ENCODE data around the gene SLC6A5. TPM values are rescaled to one million over a fixed set of nuclear protein-coding genes. Genes with fewer than 3 reads are reported as not detected.
"Not testable (repeated sequence)": the region's sequence is repeated elsewhere in the genome, so short reads cannot be mapped to it uniquely, and the experiment has no call there.

Gene SLC6A5
- total RNA-seq, 2 experiments from 2014 or later = not detected

GRCh38 chr11:20579725-20580124, 19.7 kb upstream of the SLC6A5 start:
- POLR2A ChIA-PET; DNase-seq; H3K36me3 Mint-ChIP-seq (ENCODE audit: low read depth); H3K4me1 Mint-ChIP-seq (ENCODE audit: low read depth); CTCF ChIA-PET; H3K27ac Mint-ChIP-seq; H3K9me3 Mint-ChIP-seq (ENCODE audit: insufficient read depth); H3K4me3 Mint-ChIP-seq; ATAC-seq; H3K27me3 Mint-ChIP-seq (ENCODE audit: low read depth): not testable (repeated sequence)

GRCh38 chr11:20583201-20583600, 16.2 kb upstream of the SLC6A5 start:
- Mint-ChIP-seq H3K4me3 (no peak overlapping the region), H3K4me1 (ENCODE audit: low read depth) (no peaks in the 10 kb centered on the region), H3K27ac (no peak overlapping the region), H3K27me3 (ENCODE audit: low read depth) (no peaks in the 10 kb centered on the region), H3K9me3 (ENCODE audit: insufficient read depth) (no peaks in the 10 kb centered on the region), H3K36me3 (ENCODE audit: low read depth) (no peaks in the 10 kb centered on the region)
- no peak for DNase-seq
- ChIA-PET CTCF (no interaction called here), POLR2A (no interaction called here)
- ATAC-seq = no peak

- Mint-ChIP-seq H3K27me3 (ENCODE audit: low read depth) (peaks cover 1% of the 10 kb centered on the region), H3K27ac (no peak overlapping the region), H3K9me3 (ENCODE audit: insufficient read depth) (no peaks in the 10 kb centered on the region), H3K36me3 (ENCODE audit: low read depth) (no peaks in the 10 kb centered on the region), H3K4me1 (ENCODE audit: low read depth) (no peaks in the 10 kb centered on the region), H3K4me3 (no peak overlapping the region)
- CTCF ChIA-PET = no interaction called here
- DNase-seq (no peak), ATAC-seq (no peak)
- POLR2A ChIA-PET = no interaction called here
Observed at GRCh38 chr11:20584093-20584774, 15.2 kb upstream of the SLC6A5 start.

- no peak for ATAC-seq
- Mint-ChIP-seq H3K9me3 (ENCODE audit: insufficient read depth) (no peaks in the 10 kb centered on the region), H3K27me3 (ENCODE audit: low read depth) (peaks cover 9% of the 10 kb centered on the region), H3K36me3 (ENCODE audit: low read depth) (no peaks in the 10 kb centered on the region), H3K27ac (no peak overlapping the region), H3K4me3 (no peak overlapping the region), H3K4me1 (ENCODE audit: low read depth) (no peaks in the 10 kb centered on the region)
- POLR2A ChIA-PET = no interaction called here
- CTCF ChIA-PET = no interaction called here
- no peak for DNase-seq
Observed at GRCh38 chr11:20589796-20590195, 9.6 kb upstream of the SLC6A5 start.

GRCh38 chr11:20590381-20590780, 9.0 kb upstream of the SLC6A5 start:
- Mint-ChIP-seq H3K27ac (no peak overlapping the region), H3K27me3 (ENCODE audit: low read depth) (peaks cover 10% of the 10 kb centered on the region), H3K36me3 (ENCODE audit: low read depth) (no peaks in the 10 kb centered on the region), H3K9me3 (ENCODE audit: insufficient read depth) (no peaks in the 10 kb centered on the region), H3K4me3 (no peak overlapping the region), H3K4me1 (ENCODE audit: low read depth) (no peaks in the 10 kb centered on the region)
- POLR2A ChIA-PET = no interaction called here
- CTCF ChIA-PET = no interaction called here
- ATAC-seq (no peak), DNase-seq (no peak)

- peaks cover 31% of the 10 kb centered on the region for H3K27me3 Mint-ChIP-seq (ENCODE audit: low read depth)
- no peak overlapping the region for H3K4me3 Mint-ChIP-seq
- ChIA-PET CTCF (no interaction called here), POLR2A (no interaction called here)
- no peak overlapping the region for H3K27ac Mint-ChIP-seq
- no peak for DNase-seq
- no peak for ATAC-seq
- peaks cover 4% of the 10 kb centered on the region for H3K4me1 Mint-ChIP-seq (ENCODE audit: low read depth)
- H3K36me3 Mint-ChIP-seq (ENCODE audit: low read depth) = no peaks in the 10 kb centered on the region
- H3K9me3 Mint-ChIP-seq (ENCODE audit: insufficient read depth) = no peaks in the 10 kb centered on the region
Observed at GRCh38 chr11:20592741-20593140, 6.7 kb upstream of the SLC6A5 start.

- ATAC-seq (no peak), DNase-seq (no peak)
- Mint-ChIP-seq H3K4me1 (ENCODE audit: low read depth) (peaks cover 4% of the 10 kb centered on the region), H3K4me3 (no peak overlapping the region), H3K27me3 (ENCODE audit: low read depth) (peaks cover 46% of the 10 kb centered on the region), H3K9me3 (ENCODE audit: insufficient read depth) (no peaks in the 10 kb centered on the region), H3K36me3 (ENCODE audit: low read depth) (peaks cover 2% of the 10 kb centered on the region), H3K27ac (no peak overlapping the region)
- ChIA-PET CTCF (interaction anchor here (0.9 kb wide), 1 partner anchor 241 kb away, joined by 3 read pairs; no protein-coding TSS in a partner anchor), POLR2A (no interaction called here)
Observed at GRCh38 chr11:20594274-20595061, 4.9 kb upstream of the SLC6A5 start.

GRCh38 chr11:20595101-20595500, 4.3 kb upstream of the SLC6A5 start:
- peaks cover 52% of the 10 kb centered on the region for H3K27me3 Mint-ChIP-seq (ENCODE audit: low read depth)
- no peak for DNase-seq
- ChIA-PET POLR2A (no interaction called here), CTCF (no interaction called here)
- no peak overlapping the region for H3K4me3 Mint-ChIP-seq
- peaks cover 2% of the 10 kb centered on the region for H3K36me3 Mint-ChIP-seq (ENCODE audit: low read depth)
- no peak overlapping the region for H3K27ac Mint-ChIP-seq
- peaks cover 4% of the 10 kb centered on the region for H3K4me1 Mint-ChIP-seq (ENCODE audit: low read depth)
- peaks cover 5% of the 10 kb centered on the region for H3K9me3 Mint-ChIP-seq (ENCODE audit: insufficient read depth)
- ATAC-seq = no peak

- POLR2A ChIA-PET = no interaction called here
- Mint-ChIP-seq H3K27ac (no peak overlapping the region), H3K27me3 (ENCODE audit: low read depth) (peaks cover 63% of the 10 kb centered on the region), H3K36me3 (ENCODE audit: low read depth) (peaks cover 2% of the 10 kb centered on the region), H3K4me3 (peak overlapping the region; percentile 16), H3K9me3 (ENCODE audit: insufficient read depth) (peaks cover 9% of the 10 kb centered on the region), H3K4me1 (ENCODE audit: low read depth) (peaks cover 4% of the 10 kb centered on the region)
- DNase-seq (no peak), ATAC-seq (no peak)
- CTCF ChIA-PET = no interaction called here
Observed at GRCh38 chr11:20596205-20597153, 2.9 kb upstream of the SLC6A5 start.

- ATAC-seq = no peak
- Mint-ChIP-seq H3K4me1 (ENCODE audit: low read depth) (peaks cover 4% of the 10 kb centered on the region), H3K36me3 (ENCODE audit: low read depth) (peaks cover 2% of the 10 kb centered on the region), H3K27me3 (ENCODE audit: low read depth) (peaks cover 69% of the 10 kb centered on the region), H3K27ac (no peak overlapping the region), H3K9me3 (ENCODE audit: insufficient read depth) (peaks cover 9% of the 10 kb centered on the region), H3K4me3 (peak overlapping the region; percentile 16)
- CTCF ChIA-PET = no interaction called here
- POLR2A ChIA-PET = no interaction called here
- no peak for DNase-seq
Observed at GRCh38 chr11:20597154-20597679, 2.2 kb upstream of the SLC6A5 start.

GRCh38 chr11:20597680-20598484, 1.5 kb upstream of the SLC6A5 start:
- Mint-ChIP-seq H3K4me3 (no peak overlapping the region), H3K27ac (no peak overlapping the region), H3K36me3 (ENCODE audit: low read depth) (peaks cover 2% of the 10 kb centered on the region), H3K27me3 (ENCODE audit: low read depth) (peaks cover 75% of the 10 kb centered on the region), H3K4me1 (ENCODE audit: low read depth) (peaks cover 4% of the 10 kb centered on the region), H3K9me3 (ENCODE audit: insufficient read depth) (peaks cover 9% of the 10 kb centered on the region)
- DNase-seq = no peak
- ATAC-seq = no peak
- ChIA-PET CTCF (no interaction called here), POLR2A (no interaction called here)

All from activated CD8-positive, alpha-beta T cell treated with anti-CD3 and anti-CD28 coated beads, Interleukin-2, amount 10 ng/mL, durations not matched to agents 7 days and 5 days (primary cell).